ENCODE measurements around the gene RAP1B.

The RAP1B gene

GRCh38 chr12:68638171-68638570 lies 27.5 kb downstream of the RAP1B start:
- Histone ChIP-seq H3K4me3 (ENCODE audit: low read depth, low read length) (no peak overlapping the region), H3K27me3 (replicated peaks) (no peaks in the 10 kb centered on the region), H3K27ac (no peak overlapping the region), H3K36me3 (replicated peaks) (peaks cover 4% of the 10 kb centered on the region)
- TF ChIP-seq, protein P1, sequence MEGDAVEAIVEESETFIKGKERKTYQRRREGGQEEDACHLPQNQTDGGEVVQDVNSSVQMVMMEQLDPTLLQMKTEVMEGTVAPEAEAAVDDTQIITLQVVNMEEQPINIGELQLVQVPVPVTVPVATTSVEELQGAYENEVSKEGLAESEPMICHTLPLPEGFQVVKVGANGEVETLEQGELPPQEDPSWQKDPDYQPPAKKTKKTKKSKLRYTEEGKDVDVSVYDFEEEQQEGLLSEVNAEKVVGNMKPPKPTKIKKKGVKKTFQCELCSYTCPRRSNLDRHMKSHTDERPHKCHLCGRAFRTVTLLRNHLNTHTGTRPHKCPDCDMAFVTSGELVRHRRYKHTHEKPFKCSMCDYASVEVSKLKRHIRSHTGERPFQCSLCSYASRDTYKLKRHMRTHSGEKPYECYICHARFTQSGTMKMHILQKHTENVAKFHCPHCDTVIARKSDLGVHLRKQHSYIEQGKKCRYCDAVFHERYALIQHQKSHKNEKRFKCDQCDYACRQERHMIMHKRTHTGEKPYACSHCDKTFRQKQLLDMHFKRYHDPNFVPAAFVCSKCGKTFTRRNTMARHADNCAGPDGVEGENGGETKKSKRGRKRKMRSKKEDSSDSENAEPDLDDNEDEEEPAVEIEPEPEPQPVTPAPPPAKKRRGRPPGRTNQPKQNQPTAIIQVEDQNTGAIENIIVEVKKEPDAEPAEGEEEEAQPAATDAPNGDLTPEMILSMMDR (IDR thresholded peaks at IDR 0.05; ENCODE audit: low read depth, low read length, missing control alignments): no peak
- DNase-seq: no peak
- in situ Hi-C loops (cut with HindIII; ENCODE audit: low pct_ligation_motif_present, low sequenced_read_pairs): no loop called here

DNA sequence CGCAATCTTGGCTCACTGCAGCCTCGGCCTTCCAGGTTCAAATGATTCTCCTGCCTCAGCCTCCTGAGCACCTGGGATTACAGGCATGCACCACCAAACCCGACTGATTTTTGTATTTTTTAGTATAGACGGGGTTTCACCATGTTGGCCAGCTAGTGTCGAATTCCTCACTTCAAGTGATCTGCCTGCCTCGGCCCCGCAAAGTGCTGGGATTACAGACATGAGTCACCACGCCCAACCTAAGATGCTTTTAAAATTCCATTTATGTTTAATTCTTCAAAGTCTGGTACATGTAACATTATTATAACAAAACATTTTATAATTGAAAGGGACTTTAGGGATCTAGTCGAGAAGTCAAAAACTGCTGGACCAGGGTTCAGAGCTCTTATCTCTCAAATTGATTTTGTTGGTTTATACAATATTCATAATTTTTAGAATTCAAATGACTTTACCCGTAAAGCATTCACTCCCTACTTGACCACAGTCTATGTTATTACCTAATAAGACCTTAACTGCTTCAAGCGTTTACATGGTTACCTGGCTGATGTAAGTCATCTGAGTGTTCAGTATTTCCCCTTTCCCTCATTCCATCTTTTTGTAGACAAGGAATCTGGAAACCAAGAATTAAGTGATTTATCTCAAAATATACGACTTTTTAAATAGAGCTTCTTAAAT lies 28.2 kb downstream of the RAP1B start:
- Histone ChIP-seq H3K27ac (no peak overlapping the region), H3K27me3 (replicated peaks) (no peaks in the 10 kb centered on the region), H3K4me3 (ENCODE audit: low read depth, low read length) (no peak overlapping the region), H3K36me3 (replicated peaks) (peaks cover 4% of the 10 kb centered on the region)
- DNase-seq: peak; percentile 43
- in situ Hi-C loops (cut with HindIII; ENCODE audit: low pct_ligation_motif_present, low sequenced_read_pairs): no loop called here
- TF ChIP-seq, protein P1 (IDR thresholded peaks at IDR 0.05; ENCODE audit: low read depth, low read length, missing control alignments): no peak

DNA sequence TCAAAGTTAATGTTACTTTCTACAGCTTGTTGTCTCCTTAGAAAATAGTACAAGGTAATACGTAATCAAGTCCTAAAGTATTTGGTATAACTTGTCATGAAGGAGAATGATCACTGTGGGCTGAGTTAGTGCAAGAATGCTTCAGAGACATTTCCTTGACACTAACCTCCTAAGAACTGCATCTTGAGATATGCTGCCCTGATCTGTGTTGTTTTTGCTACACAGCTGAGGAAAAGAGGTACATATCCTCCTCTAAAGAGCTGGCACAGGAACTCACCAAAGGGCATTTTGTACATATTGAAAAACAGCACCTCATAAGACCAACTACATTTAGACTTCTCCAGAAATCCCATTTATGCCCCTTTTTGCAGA lies 28.7 kb downstream of the RAP1B start:
- no peaks in the 10 kb centered on the region for H3K27me3 ChIP-seq (replicated peaks)
- peaks cover 4% of the 10 kb centered on the region for H3K36me3 ChIP-seq (replicated peaks)
- in situ Hi-C loops (cut with HindIII; ENCODE audit: low pct_ligation_motif_present, low sequenced_read_pairs): no loop called here
- H3K27ac ChIP-seq: no peak overlapping the region
- TF ChIP-seq, protein P1 (IDR thresholded peaks at IDR 0.05; ENCODE audit: low read depth, low read length, missing control alignments): no peak
- no peak for DNase-seq
- H3K4me3 ChIP-seq (ENCODE audit: low read depth, low read length): no peak overlapping the region

GRCh38 chr12:68641138-68641537 lies 30.4 kb downstream of the RAP1B start:
- in situ Hi-C loops (cut with HindIII; ENCODE audit: low pct_ligation_motif_present, low sequenced_read_pairs): no loop called here
- peaks cover 4% of the 10 kb centered on the region for H3K36me3 ChIP-seq (replicated peaks)
- H3K27me3 ChIP-seq (replicated peaks): no peaks in the 10 kb centered on the region
- no peak for DNase-seq
- no peak overlapping the region for H3K4me3 ChIP-seq (ENCODE audit: low read depth, low read length)
- H3K27ac ChIP-seq: no peak overlapping the region
- TF ChIP-seq, protein P1 (IDR thresholded peaks at IDR 0.05; ENCODE audit: low read depth, low read length, missing control alignments): no peak

- H3K4me3 ChIP-seq (ENCODE audit: low read depth, low read length): no peak overlapping the region
- H3K27ac ChIP-seq: no peak overlapping the region
- in situ Hi-C loops (cut with HindIII; ENCODE audit: low pct_ligation_motif_present, low sequenced_read_pairs): no loop called here
- TF ChIP-seq, protein P1 (IDR thresholded peaks at IDR 0.05; ENCODE audit: low read depth, low read length, missing control alignments): no peak
- no peak for DNase-seq
- H3K27me3 ChIP-seq (replicated peaks): no peaks in the 10 kb centered on the region
- H3K36me3 ChIP-seq (replicated peaks): peaks cover 13% of the 10 kb centered on the region
These were observed 35.8 kb downstream of the RAP1B start for GRCh38 chr12:68646484-68646883.

- Histone ChIP-seq H3K27ac (no peak overlapping the region), H3K27me3 (replicated peaks) (no peaks in the 10 kb centered on the region), H3K36me3 (replicated peaks) (peaks cover 23% of the 10 kb centered on the region), H3K4me3 (ENCODE audit: low read depth, low read length) (no peak overlapping the region)
- in situ Hi-C loops (cut with HindIII; ENCODE audit: low pct_ligation_motif_present, low sequenced_read_pairs): no loop called here
- DNase-seq: no peak
- TF ChIP-seq, protein P1 (IDR thresholded peaks at IDR 0.05; ENCODE audit: low read depth, low read length, missing control alignments): no peak
These were observed 36.8 kb downstream of the RAP1B start for GRCh38 chr12:68647507-68647906.

Measured in brain microvascular endothelial cell (primary cell).